ENCODE measurements around the gene PDZRN4. TPM values are rescaled to one million over a fixed set of nuclear protein-coding genes. Genes with fewer than 3 reads are reported as not detected.

Gene PDZRN4
- total RNA-seq, 4 donors from 2014 or later = 2.1 to 10.6 (median 5.8) TPM

- TF ChIP-seq POLR2A (IDR thresholded peaks at IDR 0.05) (no peak), CTCF (IDR thresholded peaks at IDR 0.05) (no peak)
- H3K27me3 ChIP-seq = no peaks in the 10 kb centered on the region
- no peak for DNase-seq
- intact Hi-C loops (cut with DNase I; ENCODE audit: low total_unique reads) = no loop called here
- no peaks in the 10 kb centered on the region for H3K4me1 ChIP-seq
- no peak overlapping the region for H3K27ac ChIP-seq
- H3K9me3 ChIP-seq = no peaks in the 10 kb centered on the region
- H3K4me3 ChIP-seq = no peak overlapping the region
- no peaks in the 10 kb centered on the region for H3K36me3 ChIP-seq
These were observed 408.1 kb downstream of the PDZRN4 start for GRCh38 chr12:41596190-41596589.

DNA sequence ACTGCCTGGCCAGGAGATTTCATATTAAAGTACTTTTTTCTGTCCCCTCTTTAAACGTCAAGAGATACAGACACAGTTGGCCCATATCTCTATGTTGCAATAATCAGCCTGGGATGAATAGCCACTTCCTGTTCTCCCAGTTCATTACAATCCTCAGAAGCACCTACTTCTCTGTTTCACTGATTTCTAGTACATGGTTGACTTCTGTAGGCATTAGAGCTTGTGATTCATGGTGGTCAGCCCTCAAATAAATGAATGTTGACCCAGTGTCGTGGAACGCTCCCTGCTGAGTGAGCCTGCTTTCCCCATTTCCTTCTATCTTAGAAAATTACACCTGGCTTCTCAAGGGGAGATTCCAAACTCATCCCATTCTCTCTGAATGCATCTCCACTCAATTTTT is 416.7 kb downstream of the PDZRN4 start:
- intact Hi-C loops (cut with DNase I; ENCODE audit: low total_unique reads) = no loop called here
- TF ChIP-seq CTCF (IDR thresholded peaks at IDR 0.05) (no peak), POLR2A (IDR thresholded peaks at IDR 0.05) (no peak)
- Histone ChIP-seq H3K27ac (no peak overlapping the region), H3K4me3 (no peak overlapping the region), H3K36me3 (no peaks in the 10 kb centered on the region), H3K9me3 (no peaks in the 10 kb centered on the region), H3K27me3 (no peaks in the 10 kb centered on the region), H3K4me1 (no peaks in the 10 kb centered on the region)
- DNase-seq = no peak

DNA sequence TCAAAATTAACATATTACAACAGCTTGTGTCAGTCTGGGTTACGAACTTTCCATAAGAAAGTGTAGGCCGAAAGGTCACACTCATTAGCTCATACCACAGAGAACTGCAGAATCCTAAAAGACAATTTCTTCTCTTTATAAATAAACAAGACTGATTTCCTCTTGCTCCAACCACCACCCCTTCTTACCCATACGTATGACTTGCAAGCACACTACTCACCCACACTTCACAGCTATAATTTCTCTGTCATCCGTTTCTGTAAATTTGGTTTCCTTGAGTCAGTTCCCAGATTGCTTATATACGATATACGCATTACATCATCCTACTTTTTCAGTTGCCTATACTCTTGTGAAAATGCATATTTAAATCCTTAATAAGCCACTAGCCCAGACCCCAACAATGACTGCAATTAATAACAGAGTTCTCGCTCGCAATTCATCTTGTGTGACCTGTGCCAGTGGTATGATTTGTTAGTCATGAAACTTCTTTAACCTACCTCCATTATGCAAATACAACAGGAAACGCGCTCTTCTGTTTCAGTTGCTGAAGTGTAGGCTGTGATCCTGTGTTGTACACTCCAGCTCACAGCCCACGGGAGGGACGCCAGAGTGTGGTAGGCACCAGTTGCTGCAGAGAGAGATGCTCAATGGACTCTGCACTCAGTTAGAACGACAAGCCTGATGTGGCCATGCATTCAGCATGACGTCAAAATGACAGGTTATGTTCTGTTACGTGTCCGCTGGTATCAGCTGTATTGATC is 417.6 kb downstream of the PDZRN4 start:
- Histone ChIP-seq H3K4me1 (no peaks in the 10 kb centered on the region), H3K9me3 (no peaks in the 10 kb centered on the region), H3K27me3 (no peaks in the 10 kb centered on the region), H3K36me3 (no peaks in the 10 kb centered on the region), H3K4me3 (no peak overlapping the region), H3K27ac (no peak overlapping the region)
- intact Hi-C loops (cut with DNase I; ENCODE audit: low total_unique reads) = no loop called here
- DNase-seq = no peak
- no peak for TF ChIP-seq POLR2A (IDR thresholded peaks at IDR 0.05)
- TF ChIP-seq CTCF (IDR thresholded peaks at IDR 0.05) = no peak

DNA sequence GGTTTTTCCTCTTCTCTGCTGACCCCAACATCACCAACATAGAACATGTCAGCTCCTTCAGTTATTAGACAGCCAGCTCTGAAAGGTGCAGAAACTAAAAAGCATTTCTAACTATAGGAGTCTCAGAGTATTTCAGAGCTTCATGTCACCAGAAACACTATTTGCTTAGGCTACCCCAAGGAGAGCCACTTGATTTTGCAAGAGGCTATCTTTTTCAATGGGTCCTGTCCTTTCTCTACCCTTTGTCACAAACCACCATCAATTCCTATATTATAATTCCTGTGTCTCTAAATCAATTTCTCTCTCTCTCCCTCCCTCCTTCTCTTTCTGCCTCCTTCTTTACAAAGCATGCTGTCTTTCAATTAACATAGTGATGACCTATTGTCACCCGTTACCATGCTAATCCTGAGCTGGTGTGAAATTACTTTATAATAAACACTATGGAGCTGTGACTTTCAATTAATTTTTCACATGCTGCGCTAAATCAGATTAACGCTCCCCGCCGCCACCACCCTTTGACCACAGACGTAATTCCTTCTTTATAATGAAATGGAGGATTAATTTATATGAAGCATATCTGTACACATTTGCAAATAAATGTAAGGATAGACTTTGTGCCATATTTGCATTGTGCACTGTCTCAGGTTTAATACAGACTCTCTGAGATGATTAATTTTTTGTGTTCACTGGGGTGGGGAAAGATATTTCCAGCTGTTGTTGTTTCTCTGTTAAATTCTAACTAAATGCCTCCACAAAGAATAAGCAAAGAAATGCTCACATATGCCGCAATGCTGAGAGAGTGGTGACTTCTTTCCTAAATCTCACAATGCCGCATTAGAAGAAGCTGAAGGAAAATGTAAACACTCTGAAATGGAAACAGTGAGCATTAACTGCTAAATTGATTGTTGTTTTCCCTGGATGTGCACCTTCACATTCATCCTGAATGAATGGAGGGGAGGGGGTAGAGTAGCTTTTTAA is 418.6 kb downstream of the PDZRN4 start:
- no peak for DNase-seq
- no peaks in the 10 kb centered on the region for H3K4me1 ChIP-seq

More for the DNA sequence above, 418.6 kb downstream of the PDZRN4 start:
- TF ChIP-seq POLR2A (IDR thresholded peaks at IDR 0.05) (no peak), CTCF (IDR thresholded peaks at IDR 0.05) (no peak)
- no peak overlapping the region for H3K4me3 ChIP-seq
- intact Hi-C loops (cut with DNase I; ENCODE audit: low total_unique reads) = no loop called here
- H3K27me3 ChIP-seq = no peaks in the 10 kb centered on the region
- no peak overlapping the region for H3K27ac ChIP-seq
- H3K36me3 ChIP-seq = no peaks in the 10 kb centered on the region
- H3K9me3 ChIP-seq = no peaks in the 10 kb centered on the region
